Forelimb muscle (tissue), 1 donor: ENCODE results near the gene CD200R1. TPM values are rescaled to one million over a fixed set of nuclear protein-coding genes. Genes with fewer than 3 reads are reported as not detected.
A peak's percentile ranks its signal among the peaks of the same experiment; 100 is the strongest.
"Not testable (repeated sequence)": the region's sequence is repeated elsewhere in the genome, so short reads cannot be mapped to it uniquely, and the experiment has no call there.

Experiments
- DNase-seq: peaks from one replicate; pipeline ENCODE4 v3.0.0-alpha.2; 2013; ENCODE audit warnings: low read depth
- polyA plus RNA-seq: library from polyadenylated mRNA; unstranded; fragments of 120-200 nt; gene quantifications from one replicate; pipeline ENCODE4 v1.2.1, GENCODE V29; 2013; ENCODE audit not compliant: insufficient read length

CD200R1 gene
- polyA plus RNA-seq, 1 donor, result 1.7 TPM

DNA sequence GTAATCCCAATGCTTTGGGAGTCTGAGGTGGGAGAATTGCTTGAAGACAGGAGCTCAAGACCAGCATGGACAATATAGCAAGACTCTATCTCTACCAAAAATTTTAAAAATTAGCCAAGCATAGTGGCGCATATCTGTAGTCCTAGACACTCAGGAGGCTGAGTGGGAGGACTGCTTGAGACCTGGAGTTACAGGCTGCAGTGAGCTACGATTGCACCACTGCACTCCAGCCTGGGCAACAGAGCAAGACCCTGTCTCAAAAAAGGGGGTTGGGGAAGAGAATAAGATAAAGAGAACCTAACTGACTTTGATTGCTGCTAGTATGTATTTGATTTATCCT, 755 bp downstream of the CD200R1 start:
- DNase-seq, result no peak

DNA sequence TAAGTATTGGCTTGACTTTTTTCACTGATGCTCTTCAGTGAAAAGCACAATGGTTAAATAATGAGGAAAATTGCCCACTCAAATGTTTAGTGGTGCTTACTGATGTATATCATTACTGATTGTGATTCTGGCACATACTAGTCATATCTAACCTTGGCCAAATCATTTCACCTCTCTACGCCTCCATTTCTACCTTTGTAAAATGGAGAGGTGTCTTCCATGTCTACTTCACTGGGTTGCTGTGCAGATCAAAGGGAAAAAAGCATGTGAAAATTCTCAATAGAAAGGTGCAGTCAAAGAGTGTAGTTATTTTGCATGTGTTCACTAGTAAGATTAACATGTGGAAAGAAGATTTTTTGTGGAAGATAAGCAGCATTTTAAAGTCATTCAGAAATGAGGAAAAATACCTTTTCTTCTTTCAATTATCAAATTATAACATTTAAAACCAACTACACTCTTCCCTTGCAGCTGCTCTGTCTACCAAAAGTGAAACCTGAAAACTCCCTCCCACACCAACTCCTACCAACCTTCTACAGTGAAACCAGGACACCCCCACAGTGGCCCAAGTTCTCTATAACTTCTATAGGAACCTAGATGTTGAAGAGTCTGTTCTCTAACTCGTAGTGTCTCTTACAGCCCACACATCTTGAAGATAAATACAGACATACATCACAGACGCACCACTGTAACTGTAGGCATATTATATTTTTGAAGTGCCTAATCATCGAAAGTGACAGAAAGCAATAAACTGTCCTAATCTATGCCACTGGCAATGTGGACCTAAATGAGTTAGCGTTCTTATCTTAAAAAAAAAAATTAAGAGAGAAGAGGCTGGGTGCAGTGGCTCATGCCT, 1.4 kb downstream of the CD200R1 start:
- DNase-seq, result no peak

DNA sequence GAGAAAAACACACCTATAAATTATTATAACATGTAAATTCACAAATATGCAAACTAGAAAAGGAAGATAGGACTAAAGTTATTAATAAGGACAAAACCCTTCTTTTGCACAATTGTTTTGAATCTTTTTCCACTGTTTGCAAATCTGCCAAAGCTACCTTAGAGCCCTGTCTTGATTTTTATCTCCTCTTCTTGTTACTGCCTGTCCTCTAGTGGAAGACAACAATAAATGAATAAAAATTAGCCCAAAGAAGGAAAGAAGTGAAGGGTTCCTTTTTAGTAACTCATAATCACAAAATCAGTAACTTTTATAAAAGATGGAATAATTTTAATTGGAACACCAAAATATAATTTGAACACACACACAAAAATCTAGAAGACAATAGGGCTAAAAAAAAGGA, 2.7 kb downstream of the CD200R1 start:
- DNase-seq, result no peak

DNA sequence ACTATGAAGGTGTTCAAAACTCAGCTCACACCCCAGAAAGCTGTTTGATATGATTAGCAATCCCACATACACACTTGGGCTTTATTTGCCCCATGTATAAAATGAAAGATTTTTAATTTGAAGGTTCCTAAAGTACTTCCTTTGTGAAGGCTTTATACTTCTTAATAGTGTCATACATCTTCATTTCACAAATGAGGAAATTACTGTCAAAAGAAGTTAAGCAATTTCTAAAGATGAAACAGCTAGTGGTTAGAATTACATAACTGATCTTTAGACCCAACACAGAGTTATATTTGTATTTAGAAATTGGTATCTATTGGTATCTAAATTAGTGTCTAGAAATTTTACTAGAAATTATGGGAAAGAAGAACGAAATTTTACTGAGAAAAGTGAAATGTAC, 7.1 kb downstream of the CD200R1 start:
- no peak for DNase-seq

DNA sequence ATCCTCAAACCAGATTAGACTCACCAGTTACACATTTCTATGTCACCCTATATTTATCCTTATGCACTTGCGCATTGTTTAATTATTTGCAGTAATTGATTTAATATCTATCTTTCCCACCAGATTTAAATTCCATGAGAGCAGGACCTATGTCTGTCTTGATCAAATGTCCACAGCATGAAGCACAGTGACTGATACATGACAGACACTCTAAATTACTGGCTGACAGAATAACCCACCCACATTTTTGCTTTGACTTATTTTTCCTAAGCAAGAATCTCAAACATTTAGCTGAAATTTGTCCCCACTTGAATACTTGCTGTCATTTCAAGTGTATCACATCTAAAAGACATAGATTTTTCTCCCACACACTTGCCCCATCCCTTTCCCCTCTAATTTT, 7.5 kb downstream of the CD200R1 start:
- no peak for DNase-seq

DNA sequence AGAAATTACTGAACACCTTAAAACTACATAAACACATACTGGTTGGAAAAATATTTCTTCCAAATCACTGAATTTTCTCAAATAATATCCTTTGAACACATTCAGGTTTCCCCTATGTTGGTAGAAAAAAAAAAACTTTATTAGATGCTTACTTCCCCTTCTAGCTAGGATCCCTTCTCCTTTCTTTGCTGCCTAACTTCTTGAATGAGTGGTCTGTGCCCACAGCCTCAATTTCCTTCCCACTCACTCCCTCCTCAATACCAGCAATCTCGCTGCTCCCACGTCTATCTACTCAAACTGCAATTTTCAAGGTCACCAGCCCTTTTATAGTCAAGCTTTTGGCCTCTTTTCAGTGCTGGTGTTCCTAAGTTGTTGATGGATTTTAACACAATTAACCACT, 8.3 kb downstream of the CD200R1 start:
- no peak for DNase-seq

DNA sequence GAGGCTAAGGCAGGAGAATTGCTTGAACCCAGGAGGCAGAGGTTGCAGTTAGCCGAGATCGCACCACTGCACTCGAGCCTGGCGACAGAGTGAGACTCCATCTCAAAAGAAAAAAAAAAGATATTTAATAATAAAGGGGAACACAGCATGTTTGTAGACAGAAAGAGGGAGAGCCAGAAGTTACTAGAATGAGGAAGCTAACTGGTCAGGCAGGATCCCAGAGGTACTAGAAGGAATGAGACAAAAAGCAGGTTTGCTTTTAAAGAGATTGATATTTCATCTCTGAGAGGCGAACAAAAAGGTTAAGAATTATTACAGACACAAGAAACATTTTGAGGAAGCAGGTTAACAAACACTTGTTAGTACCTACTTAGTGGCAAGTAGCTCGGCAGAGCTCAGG, 9.2 kb downstream of the CD200R1 start:
- no peak for DNase-seq

DNA sequence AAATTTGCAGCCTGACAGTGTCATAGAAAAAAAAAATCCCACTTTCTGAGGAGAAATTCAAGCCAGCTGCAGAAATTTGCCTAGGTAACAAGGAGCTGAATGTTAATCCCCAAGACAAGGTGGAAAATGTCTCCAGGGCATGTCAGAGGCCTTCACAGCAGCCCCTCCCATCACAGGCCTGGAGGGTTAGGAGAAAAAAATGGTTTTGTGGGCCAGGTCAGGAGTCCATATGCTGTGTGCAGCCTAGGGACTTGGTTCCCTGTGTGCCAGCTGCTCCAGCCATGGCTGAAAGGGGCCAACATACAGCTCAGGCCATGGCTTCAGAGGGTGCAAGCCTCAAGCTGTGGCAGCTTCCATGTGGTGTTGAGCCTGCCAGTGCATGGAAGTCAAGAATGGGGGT, 11.2 kb downstream of the CD200R1 start:
- no peak for DNase-seq

DNA sequence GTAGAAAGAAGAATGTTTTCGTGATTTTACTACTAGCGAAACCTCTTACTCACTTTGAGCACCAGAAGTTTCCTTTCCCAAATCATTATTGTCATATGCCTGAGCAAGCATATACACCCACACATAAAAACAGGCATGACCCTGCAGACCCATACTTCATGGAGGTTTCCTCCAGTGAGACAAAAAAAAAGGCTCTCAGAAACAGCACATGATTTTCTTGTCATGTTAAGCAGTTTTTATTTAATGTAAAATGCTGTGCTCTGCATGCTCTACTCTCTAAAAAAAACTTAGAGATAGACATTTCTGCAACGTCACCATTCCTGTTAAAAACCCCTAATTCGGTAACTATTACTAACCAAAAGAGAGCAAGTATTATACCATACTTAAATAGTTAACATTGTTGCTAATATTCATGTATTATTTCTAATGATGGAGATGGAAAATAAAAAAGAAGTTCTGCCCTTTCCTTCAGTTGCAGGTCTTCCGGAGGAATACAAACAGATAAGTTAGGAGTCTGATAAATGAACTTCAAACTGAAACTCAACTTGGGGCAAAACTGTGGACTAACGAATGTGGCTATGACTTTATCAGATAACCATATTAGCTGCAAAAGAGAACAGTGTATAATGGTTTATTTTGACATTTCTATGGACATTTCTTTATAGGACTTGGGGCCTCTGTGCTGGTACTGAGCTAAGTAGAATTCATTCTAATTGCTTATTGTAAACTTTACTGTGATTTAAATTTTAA, 15.9 kb downstream of the CD200R1 start:
- no peak for DNase-seq

DNA sequence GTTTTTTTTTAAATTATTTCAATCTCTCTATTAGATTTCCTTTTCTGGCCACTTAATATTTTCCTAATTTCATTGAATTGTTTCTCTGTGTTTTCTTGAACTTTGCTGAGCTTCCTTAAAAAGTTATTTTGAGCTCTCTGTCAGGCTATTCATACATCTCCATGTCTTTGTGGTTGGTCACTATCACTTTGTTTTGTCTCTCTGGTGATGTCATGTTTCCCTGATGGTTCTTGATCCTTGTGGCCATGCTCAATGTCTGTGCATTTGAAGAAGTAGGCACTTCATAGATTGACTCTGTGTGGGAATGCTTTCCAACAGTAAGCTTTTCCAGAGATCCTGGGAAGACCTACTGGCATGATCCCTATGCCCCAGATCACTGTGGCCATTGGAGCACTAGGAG, 18.6 kb downstream of the CD200R1 start:
- no peak for DNase-seq

DNA sequence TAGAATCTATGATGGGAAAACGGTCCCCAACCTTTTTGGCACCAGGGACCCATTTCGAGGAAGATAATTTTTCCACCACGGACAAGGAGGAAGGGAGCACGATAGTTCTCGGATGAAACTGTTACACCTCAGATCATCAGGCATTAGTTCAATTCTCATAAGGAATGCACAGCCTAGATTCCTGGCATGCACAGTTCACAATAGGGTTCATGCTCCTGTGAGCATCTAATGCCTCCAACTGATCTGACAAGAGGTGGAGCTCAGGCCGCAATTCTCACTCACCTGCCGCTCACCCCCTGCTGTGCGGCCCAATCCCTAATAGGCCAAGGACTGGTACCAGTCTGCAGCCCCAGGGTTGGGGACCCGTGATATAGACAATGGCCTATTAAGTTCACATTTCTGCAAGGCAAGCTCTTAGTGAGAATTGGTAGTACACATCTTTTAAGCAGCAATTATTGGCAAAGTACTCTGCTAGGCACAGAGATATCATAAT, 26.5 kb downstream of the CD200R1 start:
- DNase-seq, result no peak

DNA sequence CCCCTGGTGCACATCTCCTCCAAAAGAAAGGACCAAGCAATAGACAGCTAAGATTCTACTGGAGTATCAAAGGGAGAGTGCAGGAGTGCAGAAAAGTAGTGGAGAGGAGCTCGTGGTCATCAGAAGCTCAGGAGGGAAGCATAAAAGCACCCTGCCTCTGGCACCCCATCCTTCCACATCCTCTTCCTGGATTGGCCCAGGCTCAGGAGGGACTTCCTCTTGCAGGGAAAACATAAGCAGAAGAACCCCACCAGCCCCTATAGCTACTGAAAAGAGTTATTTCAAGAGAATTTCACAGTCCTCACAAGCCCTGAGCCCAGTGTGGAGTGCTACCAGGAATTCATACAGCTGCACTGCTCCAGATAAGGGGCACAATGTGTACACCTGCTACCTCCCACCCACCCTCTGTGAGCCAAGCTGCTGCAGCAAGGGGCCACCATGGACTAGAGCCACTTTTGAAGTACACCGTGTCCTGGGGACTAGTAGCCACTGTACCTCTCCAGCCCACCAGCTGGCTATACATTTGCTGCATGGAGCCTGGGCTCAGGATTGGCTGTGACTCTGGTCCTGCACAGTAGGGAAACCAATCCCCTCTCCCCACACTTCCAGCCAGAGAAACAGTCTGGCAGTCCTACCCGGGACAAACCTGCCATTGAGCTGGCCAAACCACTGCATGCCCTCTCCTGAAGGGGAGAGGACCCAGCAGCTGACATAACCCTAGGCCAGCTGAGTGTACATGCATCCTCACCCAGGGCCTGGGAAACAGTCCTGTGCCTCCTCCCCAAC, 43.0 kb downstream of the CD200R1 start:
- DNase-seq, result no peak

DNA sequence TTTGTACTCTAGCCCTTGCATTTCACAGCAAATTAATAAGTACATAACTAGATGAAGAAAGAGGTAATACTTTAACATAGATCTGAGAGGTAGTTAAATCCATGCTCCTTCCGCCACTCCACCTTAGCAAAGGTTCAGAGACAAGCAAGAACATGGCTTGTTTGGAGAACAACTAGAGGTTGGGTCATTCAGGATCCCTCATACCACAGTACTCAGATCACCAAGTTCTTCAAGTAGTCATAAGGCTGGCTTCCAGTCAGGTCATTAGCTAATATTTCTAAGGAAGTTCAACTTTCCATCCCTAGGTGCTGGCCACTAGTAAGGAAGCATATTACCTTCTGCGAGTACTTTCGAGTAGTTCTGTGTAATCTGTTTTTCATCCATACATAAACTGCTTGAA, 44.1 kb downstream of the CD200R1 start:
- DNase-seq, result no peak

DNA sequence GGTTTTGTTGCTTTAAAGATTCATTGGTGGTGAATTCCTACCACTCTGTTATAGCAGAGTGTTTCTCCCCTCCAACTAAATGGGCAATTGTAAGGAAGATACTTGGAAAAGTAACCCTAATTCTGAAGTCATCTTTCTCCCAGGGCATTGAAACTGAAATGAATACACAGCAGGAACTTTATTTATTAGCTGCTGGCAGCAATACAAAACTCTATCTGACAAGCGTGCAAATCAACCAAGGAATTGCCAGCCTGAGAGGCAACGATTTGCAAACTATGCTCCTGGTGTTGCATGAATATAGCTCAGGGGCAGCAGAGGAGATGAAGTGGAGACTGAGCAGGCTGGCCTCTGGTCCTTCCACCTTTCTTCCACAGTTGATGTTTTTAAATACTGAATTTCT, 48.9 kb downstream of the CD200R1 start:
- DNase-seq, result no peak

DNA sequence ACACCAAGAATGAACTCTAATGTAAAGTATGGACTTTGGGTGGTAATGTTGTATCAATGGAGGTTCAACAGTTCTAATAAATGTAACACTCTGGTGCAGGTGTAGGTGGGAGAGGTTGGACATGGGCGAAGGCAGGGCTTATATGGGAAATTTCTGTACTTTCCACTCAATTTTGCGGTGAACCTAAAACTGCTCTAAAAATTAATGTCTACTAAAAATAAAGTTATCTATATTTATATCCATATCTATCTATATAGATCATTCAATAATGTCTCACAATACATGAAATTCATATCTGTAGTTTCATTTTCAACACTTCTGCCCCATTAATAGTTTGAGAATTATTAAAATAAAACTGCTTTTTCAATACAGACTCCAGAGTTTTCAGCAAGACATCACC, 49.3 kb downstream of the CD200R1 start:
- no peak for DNase-seq

DNA sequence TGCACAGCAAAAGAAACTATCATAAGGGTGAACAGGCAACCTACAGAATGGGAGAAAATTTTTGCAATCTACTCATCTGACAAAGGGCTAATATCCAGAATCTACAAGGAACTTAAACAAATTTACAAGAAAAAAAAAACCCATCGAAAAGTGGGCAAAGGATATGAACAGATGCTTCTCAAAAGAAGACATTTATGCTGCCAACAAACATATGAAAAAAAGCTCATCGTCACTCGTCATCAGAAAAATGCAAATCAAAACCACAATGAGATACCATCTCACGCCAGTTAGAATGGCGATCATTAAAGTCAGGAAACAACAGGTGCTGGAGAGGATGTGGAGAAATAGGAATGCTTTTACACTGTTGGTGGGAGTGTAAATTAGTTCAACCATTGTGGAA, 55.4 kb downstream of the CD200R1 start:
- DNase-seq, result not testable (repeated sequence)

DNA sequence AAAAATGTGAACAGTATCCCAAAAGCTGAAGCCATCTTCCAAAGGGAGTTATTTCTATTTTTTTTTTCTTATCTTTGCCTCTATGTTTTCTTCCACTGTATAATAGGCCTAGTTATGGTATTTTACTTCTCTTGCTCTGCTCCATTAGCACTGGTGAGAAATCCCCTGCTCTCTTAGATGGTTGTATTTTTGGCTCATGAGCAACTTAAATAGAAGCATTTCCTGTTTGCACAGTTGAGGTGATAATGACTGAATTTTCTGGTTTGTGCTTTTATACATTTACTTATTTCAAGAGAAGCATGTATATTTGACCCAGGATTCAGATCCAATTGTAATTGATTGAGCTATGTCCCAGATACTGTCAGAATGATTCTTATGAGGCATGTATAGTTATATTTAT, 66.7 kb downstream of the CD200R1 start:
- DNase-seq, result no peak

DNA sequence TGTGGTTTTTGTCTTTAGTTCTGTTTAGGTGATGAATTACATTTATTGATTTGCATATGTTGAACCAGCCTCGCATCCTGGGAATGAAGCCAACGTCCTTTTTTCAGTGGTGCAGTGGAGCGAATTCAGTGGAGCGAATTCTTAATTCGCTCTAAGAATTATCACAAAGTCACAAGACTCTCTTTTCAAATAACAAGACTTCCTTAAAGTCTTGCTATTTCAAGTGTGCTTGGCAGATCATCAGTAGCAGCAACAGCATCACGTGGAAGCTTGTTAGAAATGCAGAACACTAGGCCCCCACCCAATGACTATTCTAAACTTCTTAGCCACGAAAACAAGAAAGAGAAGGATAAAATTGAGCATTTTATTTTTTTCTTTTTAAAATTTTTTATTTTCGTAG, 70.1 kb downstream of the CD200R1 start:
- DNase-seq, result no peak

DNA sequence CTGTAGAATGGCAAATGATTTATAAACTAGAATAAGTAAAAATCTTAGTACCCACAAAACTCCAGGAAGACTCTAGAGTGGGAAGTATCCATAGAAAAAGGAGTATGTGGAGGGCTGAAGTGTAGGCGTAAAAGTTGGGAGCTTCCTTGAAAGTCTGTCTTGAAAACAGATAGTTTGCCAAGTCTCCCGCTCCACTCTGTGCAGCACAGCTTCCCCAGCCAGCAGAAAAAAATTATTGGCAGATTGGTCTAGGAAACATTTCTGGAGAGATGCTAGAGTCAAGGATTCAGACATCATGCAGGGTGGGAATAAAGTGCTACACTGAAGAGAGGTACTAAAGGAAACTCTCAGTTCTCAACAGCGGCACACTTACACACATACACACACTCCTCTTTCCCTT, 74.8 kb downstream of the CD200R1 start:
- DNase-seq, result peak; percentile 39

DNA sequence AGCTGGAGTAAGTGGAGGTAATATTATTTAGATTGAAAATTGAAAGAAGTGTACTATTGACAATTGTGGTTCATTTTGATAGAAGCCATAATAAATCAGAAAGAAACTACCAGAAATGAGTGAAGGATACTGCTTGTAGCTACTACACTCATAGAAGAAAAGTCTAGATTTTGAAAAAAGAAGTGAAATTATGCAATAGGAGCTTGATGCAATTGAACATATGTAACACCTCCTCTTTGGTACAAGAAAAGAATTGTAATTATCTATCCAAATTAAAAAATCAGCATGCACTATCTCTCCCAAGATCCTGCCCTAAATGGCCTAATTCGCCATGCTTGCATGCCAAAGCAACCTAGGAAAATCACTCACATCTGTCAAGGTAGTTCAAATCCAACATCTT, 77.1 kb downstream of the CD200R1 start:
- no peak for DNase-seq

DNA sequence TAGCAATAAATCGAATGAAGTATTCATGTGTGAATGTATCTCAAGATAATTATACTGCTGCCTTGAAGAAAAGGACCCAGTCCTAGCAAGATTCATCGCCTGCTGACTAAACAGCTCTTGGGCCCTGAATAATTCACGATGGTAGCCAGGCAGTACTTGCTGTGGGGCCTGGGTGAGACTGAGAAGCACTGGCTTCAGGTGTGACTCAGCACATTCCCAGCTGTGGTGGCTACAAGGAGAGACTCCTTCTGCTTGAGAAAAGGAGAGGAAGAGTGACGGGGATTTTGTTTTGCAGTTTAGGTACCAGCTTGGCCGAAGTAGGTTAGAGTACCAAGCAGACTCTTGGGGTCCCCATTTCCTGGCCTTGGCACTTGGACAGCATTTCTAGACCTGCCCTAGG, 80.6 kb downstream of the CD200R1 start:
- DNase-seq, result no peak

DNA sequence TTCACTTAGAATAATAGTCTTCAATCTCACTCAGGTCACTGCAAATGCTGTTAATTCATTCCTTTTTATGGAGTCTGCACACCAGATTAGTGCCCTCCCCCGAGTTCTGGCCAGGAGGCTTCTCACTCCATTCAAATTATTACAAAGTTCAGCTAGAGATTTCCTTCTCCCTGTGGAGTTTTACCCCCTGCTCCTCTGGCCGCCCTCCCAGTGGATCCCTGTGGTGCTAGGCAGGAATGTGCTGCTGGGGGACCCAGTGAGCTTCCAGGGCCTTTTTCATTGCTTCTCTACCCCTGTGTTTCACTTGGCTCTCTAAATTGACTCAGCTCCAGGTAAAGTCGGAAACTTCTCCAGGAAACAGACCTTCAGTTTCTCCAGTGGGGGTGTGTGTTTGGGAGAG, 85.5 kb downstream of the CD200R1 start:
- no peak for DNase-seq
